ENCODE data around the gene RBP7.

GRCh38 chr1:9960011-9960410, 37.0 kb upstream of the RBP7 start:
- no peak for TF ChIP-seq CTCF (IDR thresholded peaks at IDR 0.05)
- no peak for TF ChIP-seq POLR2AphosphoS5 (IDR thresholded peaks at IDR 0.05)
